RWPE1 (cell line): ENCODE data around the gene ZFYVE1.
A peak's percentile ranks its signal among the peaks of the same experiment; 100 is the strongest.
"Not testable (repeated sequence)": the region's sequence is repeated elsewhere in the genome, so short reads cannot be mapped to it uniquely, and the experiment has no call there.

Experiments used
- CTCF ChIA-PET: fragments of 350-600 bp; sonication (Branson Sonifier 250); formaldehyde crosslinking; extraction: SDS; loops from one replicate; lab custom pipeline; 2021; lab: Yijun Ruan, JAX
- POLR2A ChIA-PET: fragments of 400-600 bp; formaldehyde crosslinking; extraction: SDS; loops from one replicate; lab custom pipeline; 2020; ENCODE audit warnings: antibody characterized with exemption; ENCODE audit not compliant: low non-redundant PET; lab: Yijun Ruan, JAX
- DNase-seq: peaks from one replicate; pipeline ENCODE4 v3.0.0; 2012; ENCODE audit warnings: low spot score
- H3K27ac ChIP-seq: fragments of 450-650 bp; 2 replicates; pipeline ENCODE4 v1.5.1; 2017
- CTCF ChIP-seq: fragments of 450-650 bp; conservative IDR thresholded peaks from 2 replicates; pipeline ENCODE4 v1.5.1; 2017; ENCODE audit warnings: low read depth, mild to moderate bottlenecking

ZFYVE1 gene

GRCh38 chr14:73026243-73026844 is 562 bp downstream of the ZFYVE1 start:
- DNase-seq: peak; percentile 55
- peak overlapping the region; percentile 88 for H3K27ac ChIP-seq
- TF ChIP-seq CTCF: no peak
- CTCF ChIA-PET: interaction anchor here (0.7 to 1.2 kb wide), 2 partner anchors 32 to 1318 kb away, joined by 3 to 5 read pairs; partner anchors contain the start of gene RBM25
- POLR2A ChIA-PET: interaction anchor here (1.3 kb wide), 1 partner anchor 32 kb away, joined by 5 read pairs; the partner anchor contains the start of gene RBM25

- no peak for DNase-seq
- CTCF ChIA-PET: interaction anchor here (0.6 to 1.2 kb wide), 3 partner anchors 29 to 163 kb away, joined by 3 to 6 read pairs (median 5); partner anchors contain the start of gene RBM25
- H3K27ac ChIP-seq: no peak overlapping the region
- POLR2A ChIA-PET: no interaction called here
- no peak for TF ChIP-seq CTCF
These were observed 1.4 kb downstream of the ZFYVE1 start for GRCh38 chr14:73025544-73025943.

- CTCF ChIA-PET: no interaction called here
- no peak for TF ChIP-seq CTCF
- H3K27ac ChIP-seq: no peak overlapping the region
- no peak for DNase-seq
- POLR2A ChIA-PET: no interaction called here
These were observed 4.9 kb downstream of the ZFYVE1 start for GRCh38 chr14:73022051-73022450.

GRCh38 chr14:73016011-73016410 is 10.9 kb downstream of the ZFYVE1 start:
- H3K27ac ChIP-seq: peak overlapping the region; percentile 19; the same call in 1 of the 2 replicates
- CTCF ChIA-PET, POLR2A ChIA-PET: not testable (repeated sequence)
- peak; percentile 36 for DNase-seq

- H3K27ac ChIP-seq, DNase-seq, POLR2A ChIA-PET, CTCF ChIA-PET: not testable (repeated sequence)
These were observed 11.4 kb downstream of the ZFYVE1 start for GRCh38 chr14:73015552-73015951.

GRCh38 chr14:73014105-73014504 is 12.8 kb downstream of the ZFYVE1 start:
- no peak for DNase-seq
- POLR2A ChIA-PET: no interaction called here
- TF ChIP-seq CTCF: no peak
- H3K27ac ChIP-seq: no peak overlapping the region
- CTCF ChIA-PET: interaction anchor here (0.6 kb wide), 1 partner anchor 254 kb away, joined by 4 read pairs; no protein-coding TSS in a partner anchor

GRCh38 chr14:73011189-73011588 is 15.7 kb downstream of the ZFYVE1 start:
- CTCF ChIA-PET: interaction anchor here (0.7 kb wide), 1 partner anchor 16 kb away, joined by 5 read pairs; no protein-coding TSS in a partner anchor
- DNase-seq: not testable (repeated sequence)
- peak overlapping the region; percentile 27; the same call in 1 of the 2 replicates for H3K27ac ChIP-seq
- POLR2A ChIA-PET: interaction anchor here (0.9 kb wide), 1 partner anchor 9 kb away, joined by 6 read pairs; no protein-coding TSS in a partner anchor

GRCh38 chr14:73008501-73008900 is 18.4 kb downstream of the ZFYVE1 start:
- no peak for DNase-seq
- H3K27ac ChIP-seq: no peak overlapping the region
- ChIA-PET POLR2A (interaction anchor here (0.5 kb wide), 1 partner anchor 135 kb away, joined by 4 read pairs; no protein-coding TSS in a partner anchor), CTCF (no interaction called here)
- TF ChIP-seq CTCF: no peak
